BLaER1 treated with 17β-estradiol and CSF1 and Interleukin-3, amounts not matched to agents 10 nM and 100 nM (cell line): ENCODE results near the gene KNTC1.

Source experiments
- H3K27ac ChIP-seq, 11 experiments: shearing (Covaris generic); formaldehyde crosslinking; 2 replicates each; pipeline ENCODE4 v1.8.1; 2022
- H3K27me3 ChIP-seq, 11 experiments: shearing (Covaris generic); formaldehyde crosslinking; 2 replicates each; pipeline ENCODE4 v1.8.1; 2022
- H3K36me3 ChIP-seq, 11 experiments: shearing (Covaris generic); formaldehyde crosslinking; 2 replicates each; pipeline ENCODE4 v1.8.1; 2022
- H3K4me1 ChIP-seq, 10 experiments: shearing (Covaris generic); formaldehyde crosslinking; 2 replicates each; pipeline ENCODE4 v1.8.1; 2022
- H3K4me2 ChIP-seq, 11 experiments: shearing (Covaris generic); formaldehyde crosslinking; 2 replicates each; pipeline ENCODE4 v1.8.1; 2022
- H3K4me3 ChIP-seq, 10 experiments: shearing (Covaris generic); formaldehyde crosslinking; 2 replicates each; pipeline ENCODE4 v1.8.1; 2022
- H3K9ac ChIP-seq, 11 experiments: shearing (Covaris generic); formaldehyde crosslinking; 2 replicates each; pipeline ENCODE4 v1.8.1; 2022
- H3K9me3 ChIP-seq, 11 experiments: shearing (Covaris generic); formaldehyde crosslinking; replicated peaks in 1 of 11; 2 replicates each; pipeline ENCODE4 v1.8.1; 2022
- H4K20me1 ChIP-seq, 11 experiments: shearing (Covaris generic); formaldehyde crosslinking; 2 replicates each; pipeline ENCODE4 v1.8.1; 2022
- Cebpa-rat ChIP-seq, 11 experiments: shearing (Covaris generic); IDR thresholded peaks; 2 replicates each; pipeline ENCODE4 v1.8.1; 2022

Gene KNTC1

DNA sequence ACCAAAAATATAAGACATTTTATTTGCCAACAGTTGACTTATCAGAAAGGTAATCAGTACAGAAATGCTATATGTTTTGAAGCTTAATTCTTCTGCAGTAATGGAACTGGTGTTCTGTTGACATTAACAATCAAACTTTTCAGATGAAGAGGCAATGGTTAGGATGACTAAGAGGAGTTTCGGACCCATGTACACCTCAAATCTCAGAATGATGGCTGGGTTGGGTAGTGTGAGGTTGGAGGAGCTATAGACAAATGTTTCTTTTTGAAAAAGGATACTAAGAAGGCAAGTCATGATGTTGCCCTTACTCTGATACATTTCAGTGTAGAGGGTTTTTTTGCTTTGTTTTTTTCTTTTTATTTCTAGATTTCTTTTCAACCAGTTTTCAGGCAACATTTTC, 66.9 kb downstream of the KNTC1 start:
- no peaks in the 10 kb centered on the region for H3K4me1 ChIP-seq
- H3K9ac ChIP-seq: no peak overlapping the region
- no peaks in the 10 kb centered on the region for H3K9me3 ChIP-seq
- no peak for TF ChIP-seq Cebpa-rat (IDR thresholded peaks at IDR 0.05)
- peaks cover 36 to 100% (median 90%) of the 10 kb centered on the region in 11 experiments for H3K36me3 ChIP-seq
- H4K20me1 ChIP-seq: no peaks in the 10 kb centered on the region; a peak in 1 of 22 replicates
- H3K4me2 ChIP-seq: no peak overlapping the region
- no peak overlapping the region for H3K27ac ChIP-seq
- no peaks in the 10 kb centered on the region for H3K27me3 ChIP-seq
- H3K4me3 ChIP-seq: no peak overlapping the region

GRCh38 chr12:122596838-122597237, 69.8 kb downstream of the KNTC1 start:
- Histone ChIP-seq H3K27me3 (no peaks in the 10 kb centered on the region), H3K4me2 (no peak overlapping the region), H4K20me1 (no peaks in the 10 kb centered on the region; a peak in 1 of 22 replicates), H3K9me3 (no peaks in the 10 kb centered on the region), H3K27ac (no peak overlapping the region), H3K36me3 (peaks cover 13 to 90% (median 83%) of the 10 kb centered on the region in 11 experiments), H3K4me3 (no peak overlapping the region), H3K4me1 (peaks cover 0 to 3% (median 0%) of the 10 kb centered on the region in 10 experiments; a peak in 1 of 20 replicates), H3K9ac (no peak overlapping the region)
- no peak for TF ChIP-seq Cebpa-rat (IDR thresholded peaks at IDR 0.05)

DNA sequence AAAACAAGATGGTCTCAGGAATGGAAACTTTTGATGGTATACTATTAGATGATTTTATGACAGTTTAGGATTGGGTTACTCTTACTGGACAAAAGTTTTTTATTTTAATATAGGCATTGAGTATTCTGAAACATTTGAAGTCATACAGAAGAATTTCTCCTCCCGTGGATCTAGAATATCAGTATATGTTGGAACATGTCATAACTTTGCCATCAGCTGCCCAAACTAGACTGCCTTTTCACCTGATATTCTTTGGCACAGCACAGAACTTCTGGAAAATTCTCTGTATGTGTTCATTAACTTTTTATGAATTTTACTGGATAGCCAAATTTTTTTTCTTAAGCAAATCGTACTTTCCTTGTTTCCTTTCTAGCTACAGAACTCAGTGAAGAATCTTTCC, 75.4 kb downstream of the KNTC1 start:
- Histone ChIP-seq H3K27ac (no peak overlapping the region), H3K4me2 (no peak overlapping the region), H3K4me1 (peaks cover 0 to 3% (median 0%) of the 10 kb centered on the region in 10 experiments; a peak in 1 of 20 replicates), H3K9ac (no peak overlapping the region), H3K4me3 (no peak overlapping the region), H3K9me3 (no peaks in the 10 kb centered on the region), H3K36me3 (peaks cover 29 to 89% (median 85%) of the 10 kb centered on the region in 11 experiments), H3K27me3 (no peaks in the 10 kb centered on the region), H4K20me1 (no peaks in the 10 kb centered on the region)
- TF ChIP-seq Cebpa-rat (IDR thresholded peaks at IDR 0.05): no peak

DNA sequence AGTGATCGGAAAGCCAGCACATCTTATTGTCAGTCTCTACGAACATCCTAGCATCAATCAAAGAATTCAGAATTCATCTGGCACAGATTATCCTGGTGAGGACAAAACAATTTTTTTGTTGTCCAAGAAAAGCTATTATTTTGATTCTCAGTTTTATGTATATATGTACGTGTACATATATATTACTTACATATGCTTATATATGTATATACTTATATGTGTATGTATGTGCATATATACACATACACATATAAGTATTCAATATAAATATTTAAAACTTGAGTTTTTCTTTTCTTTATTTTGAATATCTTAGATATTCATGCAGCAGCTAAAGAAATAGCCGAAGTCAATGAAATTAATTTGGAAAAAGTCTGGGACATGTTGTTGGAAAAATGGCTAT, 77.9 kb downstream of the KNTC1 start:
- Histone ChIP-seq H3K36me3 (peaks cover 52 to 91% (median 85%) of the 10 kb centered on the region in 11 experiments), H3K27ac (no peak overlapping the region), H3K4me3 (no peak overlapping the region), H3K4me2 (no peak overlapping the region), H3K27me3 (no peaks in the 10 kb centered on the region), H3K4me1 (no peaks in the 10 kb centered on the region), H3K9ac (no peak overlapping the region), H3K9me3 (no peaks in the 10 kb centered on the region), H4K20me1 (no peaks in the 10 kb centered on the region)
- TF ChIP-seq Cebpa-rat (IDR thresholded peaks at IDR 0.05): no peak

- H3K27ac ChIP-seq: no peak overlapping the region
- H3K4me3 ChIP-seq: no peak overlapping the region
- no peak overlapping the region for H3K4me2 ChIP-seq
- H3K36me3 ChIP-seq: peaks cover 83 to 100% (median 97%) of the 10 kb centered on the region in 11 experiments
- H4K20me1 ChIP-seq: no peaks in the 10 kb centered on the region
- H3K27me3 ChIP-seq: no peaks in the 10 kb centered on the region
- H3K9ac ChIP-seq: 0 out of 22 replicates have a peak overlapping the region, but pooled peaks of 1 of the 11 experiments have one; percentile 24
- no peaks in the 10 kb centered on the region for H3K9me3 ChIP-seq
- TF ChIP-seq Cebpa-rat (IDR thresholded peaks at IDR 0.05): no peak
- no peaks in the 10 kb centered on the region for H3K4me1 ChIP-seq
These were observed 82.7 kb downstream of the KNTC1 start for GRCh38 chr12:122609732-122610131.

DNA sequence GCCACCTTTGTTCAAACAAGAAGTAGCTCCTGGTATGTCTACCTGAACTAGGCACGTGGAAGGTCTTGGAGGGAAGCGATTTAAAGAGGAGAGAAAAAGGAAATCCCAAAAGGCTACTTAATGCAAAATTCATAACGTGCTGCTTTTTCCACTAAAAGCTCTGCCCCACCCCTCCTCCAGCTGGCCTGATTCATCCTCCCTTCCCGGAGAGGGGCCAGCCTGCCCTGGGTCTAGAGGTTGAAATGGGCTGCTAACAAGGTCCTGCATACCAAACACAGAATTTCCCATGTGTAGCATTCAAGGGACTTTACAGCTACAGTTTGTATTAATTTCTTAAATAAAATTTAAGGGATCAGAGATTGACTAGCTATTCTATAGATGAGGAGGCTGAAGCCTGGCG, 83.2 kb downstream of the KNTC1 start:
- H3K36me3 ChIP-seq: peaks cover 86 to 100% (median 97%) of the 10 kb centered on the region in 11 experiments
- no peak for TF ChIP-seq Cebpa-rat (IDR thresholded peaks at IDR 0.05)
- H3K27ac ChIP-seq: no peak overlapping the region
- no peak overlapping the region for H3K4me3 ChIP-seq
- H3K4me2 ChIP-seq: no peak overlapping the region
- H4K20me1 ChIP-seq: no peaks in the 10 kb centered on the region
- H3K9me3 ChIP-seq: no peaks in the 10 kb centered on the region
- no peaks in the 10 kb centered on the region for H3K4me1 ChIP-seq
- H3K9ac ChIP-seq: no peak overlapping the region
- H3K27me3 ChIP-seq: no peaks in the 10 kb centered on the region

GRCh38 chr12:122610911-122611310, 83.9 kb downstream of the KNTC1 start:
- Histone ChIP-seq H4K20me1 (no peaks in the 10 kb centered on the region), H3K4me3 (no peak overlapping the region), H3K36me3 (peaks cover 85 to 100% (median 97%) of the 10 kb centered on the region in 11 experiments), H3K27ac (no peak overlapping the region), H3K4me2 (no peak overlapping the region), H3K9me3 (no peaks in the 10 kb centered on the region), H3K9ac (no peak overlapping the region), H3K4me1 (no peaks in the 10 kb centered on the region), H3K27me3 (no peaks in the 10 kb centered on the region)
- no peak for TF ChIP-seq Cebpa-rat (IDR thresholded peaks at IDR 0.05)

GRCh38 chr12:122614839-122615238, 87.8 kb downstream of the KNTC1 start:
- H3K27ac ChIP-seq: no peak overlapping the region
- H3K9ac ChIP-seq: no peak overlapping the region
- H3K4me1 ChIP-seq: no peaks in the 10 kb centered on the region
- no peaks in the 10 kb centered on the region for H3K9me3 ChIP-seq
- H3K4me2 ChIP-seq: no peak overlapping the region
- H4K20me1 ChIP-seq: no peaks in the 10 kb centered on the region
- no peak overlapping the region for H3K4me3 ChIP-seq
- peaks cover 74 to 100% (median 99%) of the 10 kb centered on the region in 11 experiments for H3K36me3 ChIP-seq
- H3K27me3 ChIP-seq: no peaks in the 10 kb centered on the region
- TF ChIP-seq Cebpa-rat (IDR thresholded peaks at IDR 0.05): no peak

GRCh38 chr12:122615780-122616179, 88.7 kb downstream of the KNTC1 start:
- no peak overlapping the region for H3K4me3 ChIP-seq
- no peaks in the 10 kb centered on the region for H3K9me3 ChIP-seq
- H3K9ac ChIP-seq: no peak overlapping the region
- H3K36me3 ChIP-seq: peaks cover 69 to 100% (median 99%) of the 10 kb centered on the region in 11 experiments
- no peak overlapping the region for H3K4me2 ChIP-seq
- no peaks in the 10 kb centered on the region for H3K27me3 ChIP-seq
- no peak overlapping the region for H3K27ac ChIP-seq
- H4K20me1 ChIP-seq: no peaks in the 10 kb centered on the region
- no peak for TF ChIP-seq Cebpa-rat (IDR thresholded peaks at IDR 0.05)
- no peaks in the 10 kb centered on the region for H3K4me1 ChIP-seq

DNA sequence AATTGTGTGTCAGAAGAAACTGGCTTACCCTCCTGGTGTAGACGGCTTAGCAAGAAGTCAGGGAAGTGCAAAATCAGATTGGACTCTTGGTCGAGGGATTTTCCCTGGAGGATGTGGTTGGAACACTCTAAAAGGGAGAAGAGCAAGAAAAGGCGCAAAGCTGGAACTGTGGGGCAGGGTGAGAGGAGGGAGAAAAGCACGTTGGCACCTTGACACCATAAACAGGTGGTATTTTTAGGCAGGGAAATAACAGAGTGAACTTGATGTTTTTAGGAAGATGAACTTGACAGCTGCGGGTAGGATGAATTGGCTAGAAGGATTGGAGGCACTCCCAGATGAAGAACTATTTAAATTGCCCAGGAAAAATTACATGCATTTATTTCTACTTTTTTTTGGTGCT, 108.4 kb downstream of the KNTC1 start:
- Histone ChIP-seq H3K36me3 (peaks cover 0 to 59% (median 46%) of the 10 kb centered on the region in 11 experiments; a peak in 18 of 22 replicates), H3K9ac (peak overlapping the region in 5 of 11 experiments; percentile 3 to 65 (median 23); a peak in 5 of 22 replicates), H3K27ac (no peak overlapping the region), H3K27me3 (no peaks in the 10 kb centered on the region), H3K4me1 (peaks cover 0 to 13% (median 6%) of the 10 kb centered on the region in 10 experiments; a peak in 11 of 20 replicates), H3K9me3 (no peaks in the 10 kb centered on the region), H3K4me2 (no peak overlapping the region), H4K20me1 (no peaks in the 10 kb centered on the region), H3K4me3 (no peak overlapping the region)
- no peak for TF ChIP-seq Cebpa-rat (IDR thresholded peaks at IDR 0.05)
